MCF 10A (cell line): Measurements from ENCODE around the gene ARL6IP5. TPM values are rescaled to one million over a fixed set of nuclear protein-coding genes. Genes with fewer than 3 reads are reported as not detected.
A peak's percentile ranks its signal among the peaks of the same experiment; 100 is the strongest.

Source experiments
- BruUV-seq: library from RNA; stranded (reverse); fragments of 400-500 nt; replicated peaks from 2 replicates; lab custom pipeline; 2021; lab: Mats Ljungman, UMichigan
- CTCF ChIA-PET: fragments of 300-600 bp; sonication (Branson Sonifier 250); formaldehyde crosslinking; extraction: SDS; loops from one replicate; lab custom pipeline; 2021; ENCODE audit warnings: antibody characterized with exemption, inconsistent platforms; lab: Yijun Ruan, JAX
- POLR2A ChIA-PET: fragments of 300-600, 350-650 bp; sonication (Branson Sonifier 250); formaldehyde crosslinking; extraction: SDS; loops from one replicate; lab custom pipeline; 2020; ENCODE audit warnings: antibody characterized with exemption, inconsistent platforms; lab: Yijun Ruan, JAX
- DNase-seq: peaks from one replicate; pipeline ENCODE4 v3.0.0-alpha.2; 2018; ENCODE audit not compliant: unreplicated experiment
- H3K27ac Mint-ChIP-seq: one replicate; pipeline ENCODE4 v1.8.0; 2022; ENCODE audit warnings: mild to moderate bottlenecking, low read depth, mixed read lengths; ENCODE audit not compliant: unreplicated experiment
- H3K27me3 Mint-ChIP-seq: one replicate; pipeline ENCODE4 v1.8.0; 2022; ENCODE audit warnings: mixed read lengths; ENCODE audit not compliant: insufficient read depth, unreplicated experiment
- H3K36me3 Mint-ChIP-seq: one replicate; pipeline ENCODE4 v1.8.0; 2022; ENCODE audit warnings: mild to moderate bottlenecking, moderate library complexity, mixed read lengths; ENCODE audit not compliant: insufficient read depth, unreplicated experiment
- H3K4me1 Mint-ChIP-seq: one replicate; pipeline ENCODE4 v1.8.0; 2022; ENCODE audit warnings: mixed read lengths; ENCODE audit not compliant: insufficient read depth, unreplicated experiment
- H3K4me3 Mint-ChIP-seq: one replicate; pipeline ENCODE4 v1.8.0; 2022; ENCODE audit warnings: mild to moderate bottlenecking, moderate library complexity, mixed read lengths; ENCODE audit not compliant: unreplicated experiment
- H3K9me3 Mint-ChIP-seq: one replicate; pipeline ENCODE4 v1.8.0; 2022; ENCODE audit warnings: mixed read lengths; ENCODE audit not compliant: unreplicated experiment
- CTCF ChIP-seq: fragments of 200-600 bp; IDR thresholded peaks from one replicate; pipeline ENCODE4 v1.8.0; 2022; ENCODE audit warnings: antibody characterized with exemption, mild to moderate bottlenecking; ENCODE audit not compliant: unreplicated experiment
- intact Hi-C: fragments of 100-400 bp; cut with micrococcal nuclease; formaldehyde crosslinking; loops from 2 replicates; pipeline ENCODE4 v1.14.1; 2022
- total RNA-seq: library from RNA; stranded (reverse); gene quantifications from 2 replicates; pipeline ENCODE4 v1.2.3, GENCODE V29; 2022

Gene ARL6IP5
- total RNA-seq, 1 experiment from 2014 or later, result 50.0 TPM

- POLR2A ChIA-PET, result interaction anchor here (1.2 to 1.5 kb wide), 3 partner anchors 10 to 35 kb away, joined by 3 to 6 read pairs (median 3); partner anchors contain the start of gene ARL6IP5
- no peak for TF ChIP-seq CTCF
- no peak for DNase-seq
- no TSS peak for BruUV-seq
- intact Hi-C loops, result loop anchor here (5.0 kb wide), 2 partner anchors 32 to 308 kb away; no protein-coding TSS in a partner anchor
- Mint-ChIP-seq H3K4me3 (no peak overlapping the region), H3K27me3 (no peaks in the 10 kb centered on the region), H3K9me3 (no peaks in the 10 kb centered on the region), H3K36me3 (no peaks in the 10 kb centered on the region), H3K27ac (no peak overlapping the region), H3K4me1 (no peaks in the 10 kb centered on the region)
- CTCF ChIA-PET, result interaction anchor here (0.6 to 5.5 kb wide), 22 partner anchors 10 to 828 kb away, joined by 3 to 71 read pairs (median 7); no protein-coding TSS in a partner anchor
These were observed 34.9 kb downstream of the ARL6IP5 start for GRCh38 chr3:69119681-69120080.

GRCh38 chr3:69120879-69121464 is 36.2 kb downstream of the ARL6IP5 start:
- ChIA-PET POLR2A (interaction anchor here (0.7 to 1.5 kb wide), 7 partner anchors 9 to 110 kb away, joined by 3 to 6 read pairs (median 4); partner anchors contain the start of gene TMF1), CTCF (interaction anchor here (0.6 to 5.5 kb wide), 56 partner anchors 8 to 1965 kb away, joined by 3 to 71 read pairs (median 4); no protein-coding TSS in a partner anchor)
- Mint-ChIP-seq H3K27ac (no peak overlapping the region), H3K4me1 (no peaks in the 10 kb centered on the region), H3K27me3 (no peaks in the 10 kb centered on the region), H3K9me3 (no peaks in the 10 kb centered on the region), H3K36me3 (no peaks in the 10 kb centered on the region), H3K4me3 (no peak overlapping the region)
- peak; percentile 87 for DNase-seq
- peak; percentile 88 for TF ChIP-seq CTCF
- no TSS peak for BruUV-seq
- intact Hi-C loops, result loop anchor here (1.0 to 5.0 kb wide), 5 partner anchors 34 to 550 kb away; no protein-coding TSS in a partner anchor

- CTCF ChIA-PET, result interaction anchor here (0.6 to 5.5 kb wide), 54 partner anchors 9 to 1965 kb away, joined by 3 to 71 read pairs (median 4); no protein-coding TSS in a partner anchor
- Mint-ChIP-seq H3K27me3 (no peaks in the 10 kb centered on the region), H3K9me3 (no peaks in the 10 kb centered on the region), H3K36me3 (no peaks in the 10 kb centered on the region), H3K4me1 (no peaks in the 10 kb centered on the region), H3K27ac (no peak overlapping the region), H3K4me3 (no peak overlapping the region)
- no peak for TF ChIP-seq CTCF
- POLR2A ChIA-PET, result interaction anchor here (0.7 to 1.2 kb wide), 6 partner anchors 11 to 110 kb away, joined by 3 to 5 read pairs (median 4); partner anchors contain the start of gene TMF1
- intact Hi-C loops, result loop anchor here (1.0 to 5.0 kb wide), 5 partner anchors 34 to 550 kb away; no protein-coding TSS in a partner anchor
- DNase-seq, result no peak
- no TSS peak for BruUV-seq
These were observed 36.8 kb downstream of the ARL6IP5 start for GRCh38 chr3:69121513-69121912.

GRCh38 chr3:69121950-69122349 is 37.2 kb downstream of the ARL6IP5 start:
- intact Hi-C loops, result loop anchor here (1.0 to 5.0 kb wide), 5 partner anchors 35 to 549 kb away; no protein-coding TSS in a partner anchor
- ChIA-PET POLR2A (interaction anchor here (0.8 to 1.2 kb wide), 5 partner anchors 8 to 70 kb away, joined by 3 to 5 read pairs (median 4); partner anchors contain the start of gene TMF1), CTCF (interaction anchor here (0.6 to 5.5 kb wide), 23 partner anchors 8 to 1626 kb away, joined by 3 to 71 read pairs (median 7); no protein-coding TSS in a partner anchor)

More at GRCh38 chr3:69121950-69122349, 37.2 kb downstream of the ARL6IP5 start:
- no peaks in the 10 kb centered on the region for H3K4me1 Mint-ChIP-seq
- H3K27me3 Mint-ChIP-seq, result no peaks in the 10 kb centered on the region
- no peaks in the 10 kb centered on the region for H3K36me3 Mint-ChIP-seq
- no peaks in the 10 kb centered on the region for H3K9me3 Mint-ChIP-seq
- DNase-seq, result no peak
- BruUV-seq, result no TSS peak
- no peak overlapping the region for H3K27ac Mint-ChIP-seq
- no peak overlapping the region for H3K4me3 Mint-ChIP-seq
- TF ChIP-seq CTCF, result no peak
